LNCAP (cell line): ENCODE measurements around the gene SFRP2.

Experiments used
- CTCF ChIP-seq: fragments of 450-650 bp; IDR thresholded peaks from 2 replicates; pipeline ENCODE4 v1.5.1; 2017; ENCODE audit warnings: mild to moderate bottlenecking

The SFRP2 gene

DNA sequence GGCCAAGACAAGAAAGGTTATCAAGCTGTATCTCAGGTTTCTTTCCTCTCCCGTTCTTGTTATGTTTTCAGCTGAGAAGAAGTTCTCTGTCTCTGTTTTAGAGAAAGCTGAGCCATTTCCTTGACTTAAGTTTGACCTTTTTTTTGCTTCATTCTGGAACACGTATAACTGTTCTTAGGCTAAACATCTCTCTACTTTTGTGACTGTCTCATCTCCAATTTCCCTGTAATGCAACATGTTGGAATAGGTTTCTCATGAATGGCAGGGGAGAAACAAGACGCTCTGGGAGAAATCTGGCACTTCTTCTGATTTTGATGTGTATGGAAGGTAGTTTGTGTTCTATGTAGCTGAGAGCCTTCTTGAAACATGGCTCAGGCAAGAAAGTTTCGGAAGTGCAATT, 36.2 kb upstream of the SFRP2 start:
- no peak for TF ChIP-seq CTCF

DNA sequence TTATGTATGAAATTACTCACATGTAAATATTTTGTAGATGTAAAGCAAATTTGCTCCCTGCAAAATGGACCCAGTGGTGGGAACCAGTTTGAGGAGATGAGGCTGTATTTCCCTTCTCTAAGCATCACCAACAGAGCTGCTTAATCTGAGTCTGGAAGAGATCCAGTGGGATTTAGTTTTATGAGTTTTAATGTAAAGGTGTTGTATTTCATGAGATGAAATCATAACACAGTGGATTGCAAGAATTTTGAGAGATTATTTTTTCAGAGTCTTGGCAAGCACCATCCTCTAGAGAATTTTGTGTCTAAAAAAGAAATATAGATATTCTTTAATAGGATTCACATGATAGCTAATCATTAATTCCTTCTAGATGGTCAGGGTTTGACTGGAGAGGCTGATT, 35.6 kb upstream of the SFRP2 start:
- TF ChIP-seq CTCF: no peak

GRCh38 chr4:153823483-153823882, 34.6 kb upstream of the SFRP2 start:
- TF ChIP-seq CTCF: no peak

DNA sequence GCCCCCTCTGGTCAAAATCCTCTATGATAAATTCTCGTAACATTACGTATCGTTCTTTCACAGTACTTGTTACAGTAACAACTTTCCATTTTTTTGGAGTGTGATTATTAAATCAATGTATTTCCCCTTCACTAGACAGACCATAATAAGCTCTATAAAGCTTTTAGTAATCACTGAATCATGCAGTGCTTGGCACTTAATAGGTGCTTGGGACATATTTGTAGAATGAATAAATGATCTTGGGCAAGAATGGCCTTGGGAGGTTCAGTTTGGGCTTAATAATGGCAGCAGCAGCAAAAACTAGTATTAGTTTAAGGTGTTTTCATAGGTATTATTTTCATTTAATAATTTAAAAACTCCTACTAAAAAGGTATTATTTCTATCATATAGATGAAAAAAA, 33.4 kb upstream of the SFRP2 start:
- no peak for TF ChIP-seq CTCF

GRCh38 chr4:153817466-153817865, 28.6 kb upstream of the SFRP2 start:
- no peak for TF ChIP-seq CTCF

- no peak for TF ChIP-seq CTCF
Observed at GRCh38 chr4:153816542-153816941, 27.7 kb upstream of the SFRP2 start.

DNA sequence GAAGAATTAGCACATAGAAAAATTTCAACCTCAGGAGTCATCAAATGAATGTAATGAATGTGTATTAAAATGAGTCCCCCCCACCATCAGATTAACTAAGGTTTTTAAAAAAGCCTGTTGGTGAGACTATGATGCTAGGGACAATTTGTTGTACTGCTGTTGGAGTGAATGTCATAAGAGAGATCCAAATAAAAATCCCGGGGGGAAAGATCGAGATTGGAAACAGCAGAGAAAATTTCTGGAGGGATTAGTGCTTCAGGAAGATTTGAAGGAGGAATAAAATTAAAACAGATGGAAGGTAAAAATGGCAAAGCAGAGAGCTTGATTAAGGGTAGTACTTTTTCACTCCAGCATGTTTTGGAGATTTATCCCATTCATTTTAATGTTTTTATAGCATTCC, 25.9 kb upstream of the SFRP2 start:
- no peak for TF ChIP-seq CTCF
